ENCODE results near the gene KCNJ8. TPM values are rescaled to one million over a fixed set of nuclear protein-coding genes. Genes with fewer than 3 reads are reported as not detected.

The KCNJ8 gene
- total RNA-seq, 4 donors from 2014 or later = 3.0 to 22.1 (median 3.6) TPM

GRCh38 chr12:21718944-21719650 lies 55.4 kb downstream of the KCNJ8 start:
- Histone ChIP-seq H3K36me3 (no peaks in the 10 kb centered on the region), H3K4me3 (no peak overlapping the region), H3K27ac (no peak overlapping the region), H3K27me3 (no peaks in the 10 kb centered on the region), H3K9me3 (no peaks in the 10 kb centered on the region), H3K4me1 (no peaks in the 10 kb centered on the region)
- TF ChIP-seq POLR2A (IDR thresholded peaks at IDR 0.05) (no peak), EP300 (IDR thresholded peaks at IDR 0.05; ENCODE audit: low read depth) (no peak), POLR2AphosphoS5 (IDR thresholded peaks at IDR 0.05) (no peak), CTCF (IDR thresholded peaks at IDR 0.05) (no peak)
- in situ Hi-C loops (cut with MboI; ENCODE audit: low pct_ligation_motif_present in 1 of 4, low pct_unique_long_range_greater_than_20kb in 1 of 4, low sequenced_read_pairs in 3 of 4) = loop anchor here in 1 of 4 donors (25.0 kb wide), 1 partner anchor 743 kb away; no protein-coding TSS in a partner anchor
- intact Hi-C loops (cut with DNase I; ENCODE audit: low total_unique reads) = loop anchor here (10.0 kb wide), 1 partner anchor 56 kb away; the partner anchor contains the start of gene KCNJ8
- 65 to 72% methylated on average over 3 of the region's 3 CpGs for WGBS, 2 donors (ENCODE audit: low coverage in 1 of 2)
- DNase-seq = no peak

GRCh38 chr12:21718403-21718802 lies 56.1 kb downstream of the KCNJ8 start:
- Histone ChIP-seq H3K4me1 (no peaks in the 10 kb centered on the region), H3K27ac (no peak overlapping the region), H3K9me3 (no peaks in the 10 kb centered on the region), H3K36me3 (no peaks in the 10 kb centered on the region), H3K27me3 (no peaks in the 10 kb centered on the region), H3K4me3 (no peak overlapping the region)
- 67 to 80% methylated on average over 1 of the region's 1 CpG for WGBS, 2 donors (ENCODE audit: low coverage in 1 of 2)
- intact Hi-C loops (cut with DNase I; ENCODE audit: low total_unique reads) = loop anchor here (10.0 kb wide), 1 partner anchor 56 kb away; the partner anchor contains the start of gene KCNJ8
- in situ Hi-C loops (cut with MboI; ENCODE audit: low pct_ligation_motif_present in 1 of 4, low pct_unique_long_range_greater_than_20kb in 1 of 4, low sequenced_read_pairs in 3 of 4) = loop anchor here in 1 of 4 donors (25.0 kb wide), 1 partner anchor 744 kb away; no protein-coding TSS in a partner anchor
- DNase-seq = no peak
- TF ChIP-seq POLR2A (IDR thresholded peaks at IDR 0.05) (no peak), POLR2AphosphoS5 (IDR thresholded peaks at IDR 0.05) (no peak), EP300 (IDR thresholded peaks at IDR 0.05; ENCODE audit: low read depth) (no peak), CTCF (IDR thresholded peaks at IDR 0.05) (no peak)

GRCh38 chr12:21717767-21718166 lies 56.7 kb downstream of the KCNJ8 start:
- no peak for DNase-seq
- intact Hi-C loops (cut with DNase I; ENCODE audit: low total_unique reads) (loop anchor here (10.0 kb wide), 1 partner anchor 57 kb away; the partner anchor contains the start of gene KCNJ8), in situ Hi-C loops (cut with MboI; ENCODE audit: low pct_ligation_motif_present in 1 of 4, low pct_unique_long_range_greater_than_20kb in 1 of 4, low sequenced_read_pairs in 3 of 4) (loop anchor here in 1 of 4 donors (25.0 kb wide), 1 partner anchor 745 kb away; no protein-coding TSS in a partner anchor)
- Histone ChIP-seq H3K4me3 (no peak overlapping the region), H3K27me3 (no peaks in the 10 kb centered on the region), H3K36me3 (no peaks in the 10 kb centered on the region), H3K27ac (no peak overlapping the region), H3K4me1 (no peaks in the 10 kb centered on the region), H3K9me3 (no peaks in the 10 kb centered on the region)
- 73 to 75% methylated on average over 5 of the region's 5 CpGs for WGBS, 2 donors (ENCODE audit: low coverage in 1 of 2)
- TF ChIP-seq EP300 (IDR thresholded peaks at IDR 0.05; ENCODE audit: low read depth) = no peak
- TF ChIP-seq POLR2A (IDR thresholded peaks at IDR 0.05) = no peak
- no peak for TF ChIP-seq POLR2AphosphoS5 (IDR thresholded peaks at IDR 0.05)
- TF ChIP-seq CTCF (IDR thresholded peaks at IDR 0.05) = no peak

GRCh38 chr12:21715386-21715785 lies 59.1 kb downstream of the KCNJ8 start:
- H3K36me3 ChIP-seq = no peaks in the 10 kb centered on the region
- no peak overlapping the region for H3K4me3 ChIP-seq
- no peaks in the 10 kb centered on the region for H3K27me3 ChIP-seq
- intact Hi-C loops (cut with DNase I; ENCODE audit: low total_unique reads) = loop anchor here (10.0 kb wide), 1 partner anchor 59 kb away; the partner anchor contains the start of gene KCNJ8
- no peak for TF ChIP-seq POLR2AphosphoS5 (IDR thresholded peaks at IDR 0.05)
- no peak for TF ChIP-seq POLR2A (IDR thresholded peaks at IDR 0.05)
- no peak for TF ChIP-seq EP300 (IDR thresholded peaks at IDR 0.05; ENCODE audit: low read depth)
- no peak for TF ChIP-seq CTCF (IDR thresholded peaks at IDR 0.05)
- no peak for DNase-seq
- in situ Hi-C loops (cut with MboI; ENCODE audit: low pct_ligation_motif_present in 1 of 4, low pct_unique_long_range_greater_than_20kb in 1 of 4, low sequenced_read_pairs in 3 of 4) = loop anchor here in 1 of 4 donors (25.0 kb wide), 1 partner anchor 747 kb away; no protein-coding TSS in a partner anchor
- H3K27ac ChIP-seq = no peak overlapping the region
- peaks cover 3 to 11% (median 7%) of the 10 kb centered on the region in 4 donors for H3K4me1 ChIP-seq
- 68 to 80% methylated on average over 1 to 2 of the region's 2 CpGs for WGBS, 2 donors (ENCODE audit: low coverage in 1 of 2)
- no peaks in the 10 kb centered on the region for H3K9me3 ChIP-seq

Data from transverse colon (tissue), 4 donors.